ENCODE measurements around the gene NT5C2. TPM values are rescaled to one million over a fixed set of nuclear protein-coding genes. Genes with fewer than 3 reads are reported as not detected.

NT5C2 gene
- polyA plus RNA-seq, 3 donors, result 68.6 to 116 (median 81.8) TPM

- Histone ChIP-seq H4K20me1 (ENCODE audit: insufficient read depth, low read length) (peaks cover 37% of the 10 kb centered on the region), H3K9ac (ENCODE audit: insufficient read depth, low read length, poor library complexity, severe bottlenecking) (no peak overlapping the region), H3K27ac (ENCODE audit: low read depth in 1 of 2, low read length in 2 of 2) (no peak overlapping the region), H2AFZ (ENCODE audit: insufficient read depth, low read depth, low read length, poor library complexity, severe bottlenecking) (no peak overlapping the region), H3K27me3 (ENCODE audit: control insufficient read depth in 2 of 2, insufficient read depth in 2 of 2, low read length in 2 of 2) (no peaks in the 10 kb centered on the region), H3K4me2 (replicated peaks; ENCODE audit: extremely low read depth, low read length, poor library complexity, severe bottlenecking) (no peak overlapping the region), H3K9me3 (replicated peaks in 1 of 2; ENCODE audit: control insufficient read depth in 1 of 2, insufficient read depth in 1 of 2, low read length in 2 of 2) (no peaks in the 10 kb centered on the region), H3K79me2 (ENCODE audit: insufficient read depth, low read length) (no peaks in the 10 kb centered on the region), H3K36me3 (replicated peaks in 1 of 2; ENCODE audit: control insufficient read depth in 1 of 2, insufficient read depth in 2 of 2, low read length in 2 of 2) (peaks cover 47 to 59% of the 10 kb centered on the region in 2 donors), H3K4me3 (replicated peaks in 1 of 3; ENCODE audit: low read depth in 2 of 3, low read length in 3 of 3) (no peak overlapping the region), H3K4me1 (ENCODE audit: control insufficient read depth in 1 of 2, insufficient read depth in 2 of 2, low read length in 2 of 2) (no peaks in the 10 kb centered on the region)
- Mint-ChIP-seq H3K27me3 (ENCODE audit: low read depth in 3 of 3) (peaks cover 0 to 2% (median 0%) of the 10 kb centered on the region in 3 donors), H3K27ac (peak overlapping the region in 4 of 7 donors; percentile 4 to 70 (median 50)), H3K36me3 (peaks cover 50 to 52% of the 10 kb centered on the region in 2 donors), H3K4me1 (no peaks in the 10 kb centered on the region), H3K9me3 (no peaks in the 10 kb centered on the region), H3K4me3 (no peak overlapping the region)
- TF ChIP-seq CTCF (IDR thresholded peaks at IDR 0.05), result no peak
- no peak for DNase-seq
- intact Hi-C loops (cut with micrococcal nuclease), result no loop called here
- 93% methylated on average over 3 of the region's 7 CpGs for WGBS (ENCODE audit: insufficient coverage)
These were observed 109.7 kb downstream of the NT5C2 start for GRCh38 chr10:103083266-103083976.

- Histone ChIP-seq H3K36me3 (replicated peaks in 1 of 2; ENCODE audit: control insufficient read depth in 1 of 2, insufficient read depth in 2 of 2, low read length in 2 of 2) (peaks cover 41 to 52% of the 10 kb centered on the region in 2 donors), H2AFZ (ENCODE audit: insufficient read depth, low read depth, low read length, poor library complexity, severe bottlenecking) (no peak overlapping the region), H3K9me3 (replicated peaks in 1 of 2; ENCODE audit: control insufficient read depth in 1 of 2, insufficient read depth in 1 of 2, low read length in 2 of 2) (no peaks in the 10 kb centered on the region), H3K4me3 (replicated peaks in 1 of 3; ENCODE audit: low read depth in 2 of 3, low read length in 3 of 3) (no peak overlapping the region), H4K20me1 (ENCODE audit: insufficient read depth, low read length) (peaks cover 30% of the 10 kb centered on the region), H3K9ac (ENCODE audit: insufficient read depth, low read length, poor library complexity, severe bottlenecking) (no peak overlapping the region), H3K27ac (ENCODE audit: low read depth in 1 of 2, low read length in 2 of 2) (no peak overlapping the region), H3K4me2 (replicated peaks; ENCODE audit: extremely low read depth, low read length, poor library complexity, severe bottlenecking) (no peak overlapping the region), H3K79me2 (ENCODE audit: insufficient read depth, low read length) (no peaks in the 10 kb centered on the region), H3K4me1 (ENCODE audit: control insufficient read depth in 1 of 2, insufficient read depth in 2 of 2, low read length in 2 of 2) (no peaks in the 10 kb centered on the region), H3K27me3 (ENCODE audit: control insufficient read depth in 2 of 2, insufficient read depth in 2 of 2, low read length in 2 of 2) (no peaks in the 10 kb centered on the region)
- TF ChIP-seq CTCF (IDR thresholded peaks at IDR 0.05), result no peak
- Mint-ChIP-seq H3K4me3 (no peak overlapping the region), H3K27ac (peak overlapping the region in 1 of 7 donors; percentile 30), H3K36me3 (peaks cover 46 to 47% of the 10 kb centered on the region in 2 donors), H3K9me3 (no peaks in the 10 kb centered on the region), H3K4me1 (no peaks in the 10 kb centered on the region), H3K27me3 (ENCODE audit: low read depth in 3 of 3) (peaks cover 0 to 2% (median 0%) of the 10 kb centered on the region in 3 donors)
- WGBS (ENCODE audit: insufficient coverage), result 100% methylated on average over 1 of the region's 1 CpG
- no peak for DNase-seq
- intact Hi-C loops (cut with micrococcal nuclease), result no loop called here
These were observed 110.4 kb downstream of the NT5C2 start for GRCh38 chr10:103082683-103083082.

Data from CD14-positive monocyte (primary cell).